Calu3 (cell line): Measurements from ENCODE around the gene JAKMIP3. TPM values are rescaled to one million over a fixed set of nuclear protein-coding genes. Genes with fewer than 3 reads are reported as not detected.

Experiments
- BruUV-seq: library from RNA; stranded (reverse); fragments of 400-500 nt; replicated peaks from 2 replicates; lab custom pipeline; 2021; lab: Mats Ljungman, UMichigan
- CTCF ChIA-PET: fragments of 300-600 bp; sonication (Branson Sonifier 250); formaldehyde crosslinking; loops from one replicate; lab custom pipeline; 2022; ENCODE audit warnings: antibody characterized with exemption; lab: Charles Lee
- DNase-seq: peaks from one replicate; pipeline ENCODE4 v3.0.0; 2022
- H3K27ac Mint-ChIP-seq: one replicate; pipeline ENCODE4 v1.8.0; 2022; ENCODE audit warnings: mixed read lengths; ENCODE audit not compliant: unreplicated experiment
- H3K27me3 Mint-ChIP-seq: one replicate; pipeline ENCODE4 v1.8.0; 2022; ENCODE audit warnings: mixed read lengths; ENCODE audit not compliant: unreplicated experiment
- H3K36me3 Mint-ChIP-seq: one replicate; pipeline ENCODE4 v1.8.0; 2022; ENCODE audit warnings: mild to moderate bottlenecking, moderate library complexity, mixed read lengths; ENCODE audit not compliant: insufficient read depth, unreplicated experiment
- H3K4me1 Mint-ChIP-seq: one replicate; pipeline ENCODE4 v1.8.0; 2022; ENCODE audit warnings: mild to moderate bottlenecking, low read depth, mixed read lengths; ENCODE audit not compliant: unreplicated experiment
- H3K4me3 Mint-ChIP-seq: one replicate; pipeline ENCODE4 v1.8.0; 2022; ENCODE audit warnings: mild to moderate bottlenecking, low read depth, moderate library complexity, mixed read lengths; ENCODE audit not compliant: unreplicated experiment
- H3K9me3 Mint-ChIP-seq: one replicate; pipeline ENCODE4 v1.8.0; 2022; ENCODE audit warnings: low read depth, mixed read lengths; ENCODE audit not compliant: unreplicated experiment
- intact Hi-C: fragments of 100-400 bp; cut with micrococcal nuclease; formaldehyde crosslinking; loops from one replicate; pipeline ENCODE4 v1.10.0; 2022; ENCODE audit not compliant: unreplicated experiment
- total RNA-seq: library from RNA; stranded (reverse); gene quantifications from 2 replicates; pipeline ENCODE4 v1.2.3, GENCODE V29; 2022
- TF ChIP-seq, protein P1 (sequence below): fragments of 200-600 bp; IDR thresholded peaks from one replicate; pipeline ENCODE4 v1.8.0; 2022; ENCODE audit warnings: antibody characterized with exemption; ENCODE audit not compliant: unreplicated experiment

JAKMIP3 gene
- total RNA-seq, 1 experiment from 2014 or later: 0.05 TPM

- Mint-ChIP-seq H3K9me3 (no peaks in the 10 kb centered on the region), H3K4me1 (no peaks in the 10 kb centered on the region), H3K36me3 (peaks cover 5% of the 10 kb centered on the region), H3K27me3 (peaks cover 57% of the 10 kb centered on the region), H3K4me3 (no peak overlapping the region), H3K27ac (no peak overlapping the region)
- intact Hi-C loops: no loop called here
- TF ChIP-seq, protein P1, sequence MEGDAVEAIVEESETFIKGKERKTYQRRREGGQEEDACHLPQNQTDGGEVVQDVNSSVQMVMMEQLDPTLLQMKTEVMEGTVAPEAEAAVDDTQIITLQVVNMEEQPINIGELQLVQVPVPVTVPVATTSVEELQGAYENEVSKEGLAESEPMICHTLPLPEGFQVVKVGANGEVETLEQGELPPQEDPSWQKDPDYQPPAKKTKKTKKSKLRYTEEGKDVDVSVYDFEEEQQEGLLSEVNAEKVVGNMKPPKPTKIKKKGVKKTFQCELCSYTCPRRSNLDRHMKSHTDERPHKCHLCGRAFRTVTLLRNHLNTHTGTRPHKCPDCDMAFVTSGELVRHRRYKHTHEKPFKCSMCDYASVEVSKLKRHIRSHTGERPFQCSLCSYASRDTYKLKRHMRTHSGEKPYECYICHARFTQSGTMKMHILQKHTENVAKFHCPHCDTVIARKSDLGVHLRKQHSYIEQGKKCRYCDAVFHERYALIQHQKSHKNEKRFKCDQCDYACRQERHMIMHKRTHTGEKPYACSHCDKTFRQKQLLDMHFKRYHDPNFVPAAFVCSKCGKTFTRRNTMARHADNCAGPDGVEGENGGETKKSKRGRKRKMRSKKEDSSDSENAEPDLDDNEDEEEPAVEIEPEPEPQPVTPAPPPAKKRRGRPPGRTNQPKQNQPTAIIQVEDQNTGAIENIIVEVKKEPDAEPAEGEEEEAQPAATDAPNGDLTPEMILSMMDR: no peak
- BruUV-seq: no TSS peak
- CTCF ChIA-PET: no interaction called here
- DNase-seq: no peak
These were observed 3.6 kb upstream of the JAKMIP3 start for GRCh38 chr10:132062116-132062515.

DNA sequence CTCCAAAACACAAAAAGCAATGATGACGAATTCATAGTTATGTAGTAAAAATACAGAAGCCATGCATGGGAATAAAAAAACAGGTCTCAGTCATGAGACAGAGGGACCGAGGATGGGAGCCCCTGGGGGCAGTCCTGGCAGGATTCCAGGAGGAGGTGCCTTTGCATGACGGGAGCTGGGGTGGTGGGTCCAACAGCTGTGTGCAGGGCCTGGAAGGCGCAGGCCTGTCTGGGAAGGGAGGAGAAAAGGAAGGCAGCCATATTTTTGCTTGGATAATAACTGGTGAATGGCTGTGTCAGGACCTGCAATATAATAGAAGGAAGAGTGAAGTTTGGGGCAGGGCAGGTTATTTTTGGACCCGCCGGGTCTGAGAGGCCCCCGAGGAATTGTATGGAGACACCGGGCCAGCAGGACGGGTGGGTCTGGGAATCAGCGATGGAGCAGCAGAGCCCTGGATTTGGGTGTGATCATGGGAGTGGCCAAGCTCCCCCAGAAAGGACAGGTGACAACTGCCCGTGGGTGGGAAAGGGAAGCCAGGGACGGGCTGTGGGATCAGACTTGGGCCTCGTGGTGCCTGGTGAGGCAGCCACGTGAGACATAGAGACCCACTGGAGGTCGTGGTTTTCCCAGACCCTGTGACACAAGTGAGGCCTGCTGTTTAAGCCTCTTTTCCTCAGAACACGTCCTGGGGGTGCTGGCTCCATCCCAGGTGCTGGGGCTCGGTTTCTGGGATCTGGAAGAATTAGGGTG is 2.9 kb upstream of the JAKMIP3 start:
- Mint-ChIP-seq H3K4me1 (no peaks in the 10 kb centered on the region), H3K9me3 (no peaks in the 10 kb centered on the region), H3K36me3 (peaks cover 5% of the 10 kb centered on the region), H3K27me3 (peaks cover 50% of the 10 kb centered on the region), H3K4me3 (no peak overlapping the region), H3K27ac (no peak overlapping the region)
- CTCF ChIA-PET: no interaction called here
- no peak for DNase-seq
- TF ChIP-seq, protein P1: no peak
- intact Hi-C loops: no loop called here
- no TSS peak for BruUV-seq

DNA sequence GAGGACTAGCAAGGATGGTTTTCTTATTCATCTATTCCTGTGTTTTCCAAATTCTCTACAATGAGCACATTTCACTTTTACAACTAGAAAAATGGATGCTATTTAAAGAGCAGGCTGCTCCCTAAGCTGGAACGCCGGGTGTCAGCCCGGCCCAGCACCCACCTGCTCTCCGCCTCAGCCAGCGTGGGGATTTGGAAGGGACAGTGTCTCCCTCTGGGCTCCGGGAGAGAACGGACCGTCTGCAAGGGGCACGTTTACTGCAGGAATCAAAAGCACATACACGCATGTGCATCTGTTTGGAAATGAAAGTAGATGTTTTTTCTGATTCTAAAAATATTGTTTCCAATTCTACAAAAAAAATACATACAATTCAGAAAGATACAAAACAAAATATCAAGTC is 2.3 kb upstream of the JAKMIP3 start:
- intact Hi-C loops: no loop called here
- Mint-ChIP-seq H3K4me3 (no peak overlapping the region), H3K36me3 (peaks cover 5% of the 10 kb centered on the region), H3K9me3 (no peaks in the 10 kb centered on the region), H3K27ac (no peak overlapping the region), H3K27me3 (peaks cover 47% of the 10 kb centered on the region), H3K4me1 (no peaks in the 10 kb centered on the region)
- CTCF ChIA-PET: no interaction called here
- TF ChIP-seq, protein P1: no peak
- DNase-seq: no peak
- BruUV-seq: no TSS peak

DNA sequence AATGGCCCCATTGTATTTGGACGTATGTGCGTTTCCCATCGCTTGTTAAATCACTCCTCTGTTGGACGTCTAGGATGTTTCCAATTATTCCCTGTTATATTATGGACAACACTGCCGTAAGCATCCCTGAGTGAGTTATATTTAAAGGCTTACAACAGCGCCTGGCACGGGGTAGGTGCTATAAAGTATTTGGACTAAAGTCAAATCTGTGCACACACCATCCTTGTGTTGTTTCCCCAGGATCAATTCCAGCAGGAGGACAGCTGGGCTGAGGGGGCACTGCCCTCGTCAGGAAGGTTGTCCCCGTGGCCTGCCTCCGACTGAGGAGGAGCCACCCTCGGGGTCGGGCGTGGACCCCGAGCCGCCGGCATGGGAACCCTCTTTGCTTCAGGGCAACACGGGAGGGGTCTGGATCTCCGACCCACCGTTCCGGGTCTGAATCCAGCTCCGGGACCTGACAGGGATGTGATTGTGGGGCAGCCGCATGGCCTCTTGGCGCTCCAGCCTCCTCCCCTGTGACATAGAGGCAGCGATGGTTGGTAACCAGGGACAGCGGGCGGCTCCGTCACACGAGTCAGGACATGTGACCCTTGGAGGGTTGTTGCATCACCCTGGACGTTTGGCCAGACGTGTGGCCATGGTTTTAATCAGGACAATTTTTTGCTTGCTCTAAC is 1.5 kb upstream of the JAKMIP3 start:
- no peak overlapping the region for H3K4me3 Mint-ChIP-seq
- H3K27ac Mint-ChIP-seq: no peak overlapping the region
- intact Hi-C loops: no loop called here
- TF ChIP-seq, protein P1: no peak
- peaks cover 5% of the 10 kb centered on the region for H3K36me3 Mint-ChIP-seq
- no peaks in the 10 kb centered on the region for H3K4me1 Mint-ChIP-seq
- H3K9me3 Mint-ChIP-seq: no peaks in the 10 kb centered on the region
- BruUV-seq: no TSS peak
- H3K27me3 Mint-ChIP-seq: peaks cover 42% of the 10 kb centered on the region
- no peak for DNase-seq
- CTCF ChIA-PET: no interaction called here
